GM19023 (cell line): ENCODE results near the gene HOXA13.

Experiments
- ATAC-seq: cut with Tn5 transposase; IDR thresholded peaks from one replicate; pipeline ENCODE4 v1.9.1; 2021; ENCODE audit warnings: mild to moderate bottlenecking, moderate library complexity; ENCODE audit not compliant: unreplicated experiment

The HOXA13 gene

GRCh38 chr7:27193335-27194001 is 6.4 kb downstream of the HOXA13 start:
- ATAC-seq = no peak

GRCh38 chr7:27192546-27193334 is 7.2 kb downstream of the HOXA13 start:
- no peak for ATAC-seq

- ATAC-seq = no peak
These were observed 7.9 kb downstream of the HOXA13 start for GRCh38 chr7:27191833-27192545.

- no peak for ATAC-seq
These were observed 8.6 kb downstream of the HOXA13 start for GRCh38 chr7:27191161-27191731.

- ATAC-seq = no peak
These were observed 9.7 kb downstream of the HOXA13 start for GRCh38 chr7:27189997-27190748.

GRCh38 chr7:27189295-27189996 is 10.4 kb downstream of the HOXA13 start:
- no peak for ATAC-seq

GRCh38 chr7:27188386-27189294 is 11.3 kb downstream of the HOXA13 start:
- no peak for ATAC-seq

GRCh38 chr7:27187475-27188385 is 12.2 kb downstream of the HOXA13 start:
- ATAC-seq = no peak

- no peak for ATAC-seq
These were observed 13.0 kb downstream of the HOXA13 start for GRCh38 chr7:27186668-27187474.

- ATAC-seq = no peak
These were observed 13.8 kb downstream of the HOXA13 start for GRCh38 chr7:27185854-27186667.

GRCh38 chr7:27185013-27185853 is 14.7 kb downstream of the HOXA13 start, which contains the start of gene HOXA11:
Gene HOXA11 (minus strand): TSS chr7:27185232. CDS start chr7:27185144, 88 bp downstream.
- ATAC-seq = no peak

GRCh38 chr7:27184337-27185012 is 15.4 kb downstream of the HOXA13 start:
- no peak for ATAC-seq

GRCh38 chr7:27183682-27184336 is 16.1 kb downstream of the HOXA13 start:
- no peak for ATAC-seq
